Renal cortical epithelial cell (primary cell): ENCODE results near the gene TSSC4. TPM values are rescaled to one million over a fixed set of nuclear protein-coding genes. Genes with fewer than 3 reads are reported as not detected.

Source experiments
- DNase-seq: peaks from one replicate; pipeline ENCODE4 v3.0.0-alpha.2; 2011; ENCODE audit warnings: low read depth
- total RNA-seq: library from RNA; depleted of rRNA; stranded (reverse); fragments of >200 nt; gene quantifications from 2 replicates; pipeline ENCODE4 v1.2.3, GENCODE V29; 2014

The TSSC4 gene
- total RNA-seq, 1 donor from 2014 or later = 46.1 TPM

- no peak for DNase-seq
These were observed 47.6 kb downstream of the TSSC4 start for GRCh38 chr11:2447951-2448650.

- DNase-seq = no peak
These were observed 48.4 kb downstream of the TSSC4 start for GRCh38 chr11:2448661-2449547.

GRCh38 chr11:2449548-2450320 is 49.2 kb downstream of the TSSC4 start:
- no peak for DNase-seq

GRCh38 chr11:2450321-2451041 is 49.9 kb downstream of the TSSC4 start:
- DNase-seq = no peak

DNA sequence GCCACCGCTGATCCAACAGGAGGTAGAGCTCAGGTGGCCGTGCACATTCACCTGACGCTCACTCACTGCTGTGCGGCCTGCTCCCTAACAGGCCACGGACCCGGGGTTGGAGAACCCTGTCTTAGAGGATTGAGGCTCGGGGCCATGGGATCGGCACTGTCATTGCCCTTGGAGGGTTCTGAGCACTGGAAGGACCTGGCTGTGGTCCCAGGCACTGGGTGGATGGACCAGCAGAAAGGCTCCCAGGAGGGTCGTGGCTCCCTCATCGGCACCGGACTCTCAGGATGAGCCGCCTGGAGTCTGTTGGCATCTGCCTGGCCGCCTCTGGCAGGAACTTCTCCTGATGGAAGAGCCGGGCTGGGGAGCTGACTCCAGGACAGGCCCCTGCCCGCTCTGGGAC is 50.8 kb downstream of the TSSC4 start:
- DNase-seq = no peak

DNA sequence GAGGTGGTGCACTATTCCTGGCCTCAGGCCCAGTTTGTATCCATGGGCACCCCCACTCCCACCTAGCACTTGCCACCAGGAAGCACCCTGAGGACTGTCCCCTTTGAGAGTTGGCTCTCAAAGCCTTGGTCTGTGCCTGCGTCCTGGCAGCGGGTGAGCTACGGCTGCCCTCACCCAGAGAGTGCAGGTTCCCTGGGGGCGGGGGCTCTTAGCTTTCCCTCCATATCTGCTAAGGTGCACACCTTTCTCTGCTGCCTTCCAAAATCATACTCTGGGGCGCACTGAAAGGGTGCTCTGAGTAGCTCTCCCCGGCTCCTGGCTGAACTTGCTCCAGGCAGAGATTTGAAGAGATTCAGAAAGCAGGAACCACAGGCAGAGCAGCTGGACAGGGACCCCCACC is 51.4 kb downstream of the TSSC4 start:
- DNase-seq = no peak

DNA sequence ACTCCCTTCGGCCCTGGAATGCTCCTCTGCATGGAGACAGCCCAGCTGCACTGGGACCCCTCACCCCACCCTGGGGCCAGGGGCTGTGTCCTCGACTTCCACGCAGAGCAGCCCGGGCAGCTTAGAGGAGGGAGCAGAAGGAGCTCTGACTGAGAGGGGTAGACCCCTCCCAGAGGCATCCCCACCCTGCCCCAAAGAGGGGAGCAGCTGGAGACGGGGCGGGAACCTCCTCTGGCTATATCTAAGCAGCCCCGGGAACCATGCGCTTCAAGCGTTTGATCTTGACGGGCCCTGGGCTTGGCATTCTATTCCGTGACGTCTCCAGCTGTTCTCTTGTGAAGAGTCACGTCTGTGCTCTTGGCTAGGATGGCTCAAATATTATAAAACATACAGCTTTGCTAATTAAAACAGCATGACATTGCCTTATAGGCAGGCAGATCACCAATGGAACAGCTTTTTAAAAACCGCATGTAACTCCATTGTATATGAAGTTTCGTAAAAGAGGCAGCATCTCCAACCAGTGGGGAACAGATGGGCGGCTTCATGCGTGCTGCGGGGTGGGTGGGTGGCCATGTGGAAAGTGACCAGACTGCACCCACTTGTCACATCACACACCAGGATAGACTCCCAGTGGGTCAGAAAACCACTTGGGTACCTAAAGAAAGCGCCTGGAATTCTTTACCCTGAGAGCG is 51.9 kb downstream of the TSSC4 start:
- DNase-seq = no peak

GRCh38 chr11:2453436-2453835 is 52.9 kb downstream of the TSSC4 start:
- DNase-seq = no peak

Other genes starting within 250 kb of the TSSC4 start
- not detected in 2 replicates for gene INS, start 239.5 kb upstream of the TSSC4 start, total RNA-seq
- gene TH, start 228.9 kb upstream of the TSSC4 start, total RNA-seq = 0.30 TPM in 1 of 2 replicates, not detected in the other
- gene ASCL2, start 130.2 kb upstream of the TSSC4 start, total RNA-seq = not detected in 2 replicates
- gene C11orf21, start 98.8 kb upstream of the TSSC4 start, total RNA-seq = 0.10 TPM in 1 of 2 replicates, not detected in the other
- not detected in 2 replicates for gene TSPAN32, start 98.7 kb upstream of the TSSC4 start, total RNA-seq
- gene CD81, start 23.4 kb upstream of the TSSC4 start, total RNA-seq = 131 and 666 TPM in 2 replicates
- 0.05 TPM in 1 of 2 replicates, not detected in the other for gene TRPM5, start 43.8 kb downstream of the TSSC4 start, total RNA-seq
- 0.35 and 1.1 TPM in 2 replicates for gene KCNQ1, start 44.3 kb downstream of the TSSC4 start, total RNA-seq